Activated naive CD4-positive, alpha-beta T cell (primary cell): Measurements from ENCODE around the gene NEU3.
"Not testable (repeated sequence)": the region's sequence is repeated elsewhere in the genome, so short reads cannot be mapped to it uniquely, and the experiment has no call there.

ENCODE experiments used
- DNase-seq, 4 experiments: peaks; one replicate each; lab custom pipeline; 2025; lab: John Stamatoyannopoulos, UW

Gene NEU3

GRCh38 chr11:75029836-75030631 is 41.3 kb downstream of the NEU3 start:
- no peak for DNase-seq

GRCh38 chr11:75031224-75031753 is 42.6 kb downstream of the NEU3 start:
- no peak for DNase-seq

GRCh38 chr11:75031771-75032549 is 43.2 kb downstream of the NEU3 start:
- DNase-seq, result peak; percentile 4 to 57 (median 38)

GRCh38 chr11:75032550-75032935 is 43.8 kb downstream of the NEU3 start:
- DNase-seq, result no peak

- DNase-seq, result no peak
Observed at GRCh38 chr11:75033916-75034315, 45.2 kb downstream of the NEU3 start.

- no peak for DNase-seq
Observed at GRCh38 chr11:75035256-75035655, 46.5 kb downstream of the NEU3 start.

GRCh38 chr11:75035911-75036565 is 47.3 kb downstream of the NEU3 start:
- DNase-seq, result no peak

GRCh38 chr11:75040167-75040770 is 51.5 kb downstream of the NEU3 start:
- DNase-seq, result no peak

- no peak for DNase-seq
Observed at GRCh38 chr11:75041263-75041662, 52.5 kb downstream of the NEU3 start.

GRCh38 chr11:75041821-75042220 is 53.1 kb downstream of the NEU3 start:
- not testable (repeated sequence) for DNase-seq

- DNase-seq, result not testable (repeated sequence)
Observed at GRCh38 chr11:75044381-75045170, 55.8 kb downstream of the NEU3 start.

GRCh38 chr11:75046668-75047067 is 57.9 kb downstream of the NEU3 start:
- not testable (repeated sequence) for DNase-seq

GRCh38 chr11:75047191-75047590 is 58.5 kb downstream of the NEU3 start:
- no peak for DNase-seq

GRCh38 chr11:75049501-75050266 is 61.0 kb downstream of the NEU3 start:
- DNase-seq, result not testable (repeated sequence)

GRCh38 chr11:75050516-75050915 is 61.8 kb downstream of the NEU3 start:
- DNase-seq, result no peak

- DNase-seq, result no peak
Observed at GRCh38 chr11:75051043-75051442, 62.3 kb downstream of the NEU3 start.

GRCh38 chr11:75052457-75052856 is 63.7 kb downstream of the NEU3 start:
- no peak for DNase-seq

- DNase-seq, result no peak
Observed at GRCh38 chr11:75055511-75055910, 66.8 kb downstream of the NEU3 start.

- DNase-seq, result no peak
Observed at GRCh38 chr11:75056814-75057213, 68.1 kb downstream of the NEU3 start.

GRCh38 chr11:75059299-75059698 is 70.6 kb downstream of the NEU3 start:
- DNase-seq, result no peak
